Vagina (tissue), 2 donors: ENCODE measurements around the gene CD8A.

Source experiments
- CTCF ChIP-seq, 3 experiments: fragments of 450-650 bp in 2 of 3; fragments of 200-600 bp in 1 of 3; sonication (generic) in 1 of 3; IDR thresholded peaks; one replicate each; pipeline ENCODE4 v1.5.1; 2017 to 2019; ENCODE audit warnings: antibody characterized with exemption in 3 of 3, mild to moderate bottlenecking in 2 of 3, moderate library complexity in 2 of 3
- POLR2A ChIP-seq, 2 donors: fragments of 450-650 bp; IDR thresholded peaks; one replicate each; pipeline ENCODE4 v1.6.1; 2017; ENCODE audit warnings: antibody characterized with exemption in 2 of 2, mild to moderate bottlenecking in 2 of 2, moderate library complexity in 2 of 2
- POLR2AphosphoS5 ChIP-seq, 2 donors: sonication (generic); formaldehyde crosslinking; IDR thresholded peaks; one replicate each; pipeline ENCODE4 v1.9.0; 2017; ENCODE audit warnings: antibody characterized with exemption in 2 of 2, mild to moderate bottlenecking in 2 of 2, low read depth in 1 of 2; ENCODE audit not compliant: insufficient read depth in 1 of 2

- TF ChIP-seq POLR2A (IDR thresholded peaks at IDR 0.05) (no peak), POLR2AphosphoS5 (IDR thresholded peaks at IDR 0.05; ENCODE audit: insufficient read depth in 1 of 2, low read depth in 1 of 2) (no peak), CTCF (IDR thresholded peaks at IDR 0.05) (no peak)
Observed at GRCh38 chr2:86833315-86833714, 42.6 kb upstream of the CD8A start.
